Measurements from ENCODE around the gene CYLD.
A peak's percentile ranks its signal among the peaks of the same experiment; 100 is the strongest.

The CYLD gene

DNA sequence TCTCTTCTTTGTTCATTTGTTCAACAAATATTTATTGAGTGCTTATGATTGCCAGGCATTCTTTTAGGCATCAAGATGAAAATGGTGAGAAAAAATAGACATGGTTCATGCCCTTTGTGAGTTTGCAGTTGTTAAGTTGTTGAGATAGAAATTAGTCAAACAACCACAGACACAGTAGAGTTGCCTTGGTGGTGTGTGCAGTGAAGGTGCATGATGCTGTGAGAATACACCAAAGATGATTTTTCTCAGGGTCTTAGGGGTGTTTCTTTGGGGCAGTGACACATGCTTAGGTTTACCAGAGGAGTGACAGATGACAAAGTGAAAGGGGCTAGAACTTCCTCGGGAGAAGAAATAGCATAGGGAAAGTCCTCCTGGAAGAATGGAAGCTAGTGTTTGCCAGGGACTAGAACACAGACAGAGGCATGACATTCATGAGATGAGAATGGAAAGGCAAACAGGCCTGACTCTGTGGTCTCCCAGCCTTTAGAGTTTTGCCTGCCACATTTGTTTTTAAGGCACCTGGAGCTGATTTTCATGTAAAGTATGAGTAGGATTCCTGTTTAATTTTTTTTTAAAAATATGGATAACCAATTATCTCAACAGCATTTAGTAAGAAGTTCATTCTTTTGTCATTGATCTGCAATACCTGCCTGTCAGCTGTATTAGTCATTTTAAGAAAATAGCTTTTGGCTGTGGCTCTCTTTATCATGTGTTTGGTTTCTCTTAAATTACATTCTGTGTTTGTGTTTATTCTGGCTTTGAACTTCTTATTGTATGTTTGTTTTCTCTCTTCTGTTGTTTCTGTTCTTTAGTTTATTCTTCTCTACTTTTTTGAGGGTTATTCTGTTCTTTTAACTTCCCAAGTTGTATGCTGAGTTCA lies 36.6 kb downstream of the CYLD start:
- no peak for DNase-seq (ENCODE audit: low read depth in 2 of 2)

DNA sequence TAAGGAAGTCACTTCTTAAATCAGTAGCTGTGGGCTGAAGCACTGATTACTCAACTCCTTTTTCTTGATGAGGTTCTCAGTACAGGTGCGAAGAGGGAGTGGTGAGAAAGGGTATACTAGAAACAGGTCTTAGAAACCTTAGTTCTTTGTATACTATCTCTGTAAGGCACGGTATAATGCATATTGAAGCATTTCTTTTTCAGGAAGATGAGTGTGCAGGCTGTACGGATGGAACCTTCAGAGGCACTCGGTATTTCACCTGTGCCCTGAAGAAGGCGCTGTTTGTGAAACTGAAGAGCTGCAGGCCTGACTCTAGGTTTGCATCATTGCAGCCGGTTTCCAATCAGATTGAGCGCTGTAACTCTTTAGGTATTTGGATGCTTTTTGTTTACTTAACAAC lies 39.2 kb downstream of the CYLD start:
- DNase-seq (ENCODE audit: low read depth in 2 of 2): no peak

DNA sequence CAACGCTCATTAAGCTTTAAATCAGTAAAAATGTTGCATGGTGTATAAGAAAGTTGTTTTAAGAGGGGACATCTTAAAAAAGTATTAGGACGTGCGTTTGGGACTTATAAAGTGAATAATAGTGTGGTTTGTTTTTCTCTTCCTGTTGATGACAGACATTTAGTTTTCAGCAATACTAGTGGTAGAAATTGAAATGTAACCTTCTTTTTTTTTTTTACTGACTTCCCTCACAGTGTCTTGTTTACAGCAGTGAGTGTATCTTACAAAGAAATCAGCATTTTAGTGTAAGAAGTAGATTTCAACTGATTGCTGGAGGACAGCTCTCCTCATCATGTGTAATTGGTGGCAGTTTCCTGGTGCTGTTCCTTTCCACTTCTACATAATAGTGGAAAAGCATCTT lies 39.6 kb downstream of the CYLD start:
- DNase-seq (ENCODE audit: low read depth in 2 of 2): no peak

DNA sequence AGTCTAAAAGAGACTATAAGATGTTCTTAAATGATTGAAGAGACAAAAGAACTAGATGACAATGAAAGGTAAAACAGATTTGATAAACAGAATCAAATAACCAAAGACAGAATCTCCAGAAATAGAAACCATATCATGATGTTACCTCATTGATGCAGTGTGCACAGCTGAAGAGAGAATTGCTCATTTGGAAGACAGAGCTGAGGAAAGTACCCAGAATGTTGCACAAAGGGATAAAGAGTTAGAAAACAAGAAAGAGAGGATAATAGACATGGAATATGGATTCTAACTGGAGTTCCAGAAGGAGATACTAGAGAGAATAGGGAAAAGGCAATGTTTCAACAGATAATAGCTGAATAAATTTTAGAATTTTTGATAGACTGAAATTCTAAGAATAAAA lies 47.9 kb downstream of the CYLD start:
- no peak for DNase-seq (ENCODE audit: low read depth in 2 of 2)

DNA sequence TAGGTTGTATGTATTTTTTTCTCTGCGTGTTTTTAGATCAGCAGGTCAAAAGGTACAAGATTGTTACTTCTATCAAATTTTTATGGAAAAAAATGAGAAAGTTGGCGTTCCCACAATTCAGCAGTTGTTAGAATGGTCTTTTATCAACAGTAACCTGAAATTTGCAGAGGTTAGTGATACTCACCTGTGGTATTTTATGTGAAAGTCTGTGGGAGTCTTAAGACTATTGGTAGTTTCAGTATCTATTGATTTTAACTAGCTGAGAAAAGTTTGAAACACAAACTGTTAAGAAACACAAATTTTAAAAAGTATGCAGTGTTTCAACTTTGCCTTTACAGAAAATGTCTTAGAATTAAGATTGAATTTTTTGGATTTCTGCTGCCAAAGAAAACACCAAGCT lies 49.6 kb downstream of the CYLD start:
- DNase-seq (ENCODE audit: low read depth in 2 of 2): no peak

DNA sequence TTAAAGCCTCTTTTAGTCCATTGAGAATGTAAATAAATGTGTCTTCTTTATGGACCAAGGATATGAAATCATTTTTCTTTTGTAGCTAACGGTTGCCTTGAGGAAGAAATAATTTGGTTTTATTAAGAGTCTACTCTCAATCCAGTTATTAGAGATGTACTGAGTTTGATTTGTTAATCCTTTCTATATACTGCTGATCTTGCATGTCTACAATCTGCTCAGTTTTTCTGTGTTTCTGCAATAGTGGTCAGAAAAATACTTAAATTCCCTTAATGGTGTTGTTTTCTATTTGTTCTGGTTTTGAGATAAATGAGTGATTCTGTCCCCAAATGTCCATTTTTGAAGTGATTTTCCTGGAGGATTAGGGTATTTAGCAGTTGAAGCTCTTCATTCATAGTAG lies 54.9 kb downstream of the CYLD start:
- DNase-seq (ENCODE audit: low read depth in 2 of 2): no peak

DNA sequence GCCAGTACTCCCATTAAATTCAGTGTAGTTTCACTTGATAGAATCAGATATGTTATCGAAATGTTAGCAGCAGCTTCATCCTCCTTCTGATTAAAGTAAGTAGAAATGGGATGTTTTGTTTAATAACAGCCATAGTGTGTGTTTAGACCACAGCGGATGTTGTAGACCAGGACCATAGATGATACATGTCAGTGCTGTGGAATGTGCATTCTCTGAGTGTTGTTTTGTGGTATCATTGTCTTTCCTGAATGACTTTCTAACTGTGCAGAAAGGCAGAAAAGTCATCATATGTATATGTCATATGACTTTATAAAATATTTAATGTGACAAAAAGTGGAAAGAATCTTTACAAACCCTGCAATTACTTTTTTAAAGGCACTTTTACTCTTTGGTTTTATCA lies 55.6 kb downstream of the CYLD start:
- no peak for DNase-seq (ENCODE audit: low read depth in 2 of 2)

DNA sequence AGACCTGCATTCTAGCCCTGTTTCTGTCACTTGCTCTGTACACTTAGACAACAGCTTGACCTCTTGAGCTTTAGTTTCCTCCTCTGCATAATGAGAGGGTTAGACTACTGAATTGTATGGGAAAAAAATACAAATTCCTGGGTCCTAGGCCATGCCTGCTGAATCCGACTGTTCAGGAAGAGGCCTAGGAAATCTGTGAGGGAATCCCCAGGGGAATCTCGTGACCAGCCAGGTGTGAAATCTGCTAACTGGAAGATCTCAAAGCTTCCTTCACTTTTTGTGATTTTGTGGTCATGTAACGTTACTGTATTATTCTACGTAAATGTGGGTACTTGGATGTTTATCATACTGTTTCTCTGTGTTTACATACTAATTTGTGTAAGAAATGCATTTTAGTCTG lies 58.2 kb downstream of the CYLD start:
- DNase-seq (ENCODE audit: low read depth in 2 of 2): no peak

DNA sequence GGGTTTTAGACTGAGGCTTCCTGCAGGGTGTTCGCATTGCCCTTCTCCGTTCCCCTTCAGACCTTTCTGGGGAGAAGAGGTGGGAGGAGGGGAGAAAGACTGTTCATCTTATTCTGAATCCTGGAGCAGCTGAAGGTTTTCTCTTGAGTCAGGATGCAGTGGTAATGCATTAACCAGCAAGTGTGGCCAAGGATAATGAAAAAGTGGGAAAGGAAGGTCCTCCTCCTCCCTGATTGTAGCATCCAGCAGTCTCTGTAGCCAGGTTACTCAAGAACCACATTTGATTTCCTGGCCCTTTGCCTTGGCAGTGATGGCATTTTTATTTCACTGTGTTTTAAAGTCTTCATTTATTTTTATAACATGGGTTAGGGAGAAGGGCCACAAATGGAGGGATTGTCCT lies 59.1 kb downstream of the CYLD start:
- DNase-seq (ENCODE audit: low read depth in 2 of 2): no peak

DNA sequence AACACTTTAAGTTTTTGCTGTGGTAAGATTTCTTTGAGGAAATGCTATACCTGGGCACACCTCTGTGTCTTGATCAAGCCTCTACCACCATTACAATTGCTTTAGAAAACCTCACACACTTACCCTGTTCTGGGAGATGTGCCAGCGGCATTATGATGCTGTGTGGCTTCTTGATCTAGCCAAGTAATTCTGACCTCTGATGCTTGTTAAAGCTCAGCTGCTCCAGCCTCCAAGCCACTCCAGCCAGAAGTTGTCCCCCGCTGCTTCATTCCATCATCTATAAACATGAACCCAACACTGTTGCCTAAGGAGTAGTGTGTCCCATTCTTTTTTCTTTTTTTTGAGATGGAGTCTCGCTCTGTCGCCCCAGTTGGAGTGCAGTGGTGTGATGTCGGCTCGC lies 60.1 kb downstream of the CYLD start:
- no peak for DNase-seq (ENCODE audit: low read depth in 2 of 2)

DNA sequence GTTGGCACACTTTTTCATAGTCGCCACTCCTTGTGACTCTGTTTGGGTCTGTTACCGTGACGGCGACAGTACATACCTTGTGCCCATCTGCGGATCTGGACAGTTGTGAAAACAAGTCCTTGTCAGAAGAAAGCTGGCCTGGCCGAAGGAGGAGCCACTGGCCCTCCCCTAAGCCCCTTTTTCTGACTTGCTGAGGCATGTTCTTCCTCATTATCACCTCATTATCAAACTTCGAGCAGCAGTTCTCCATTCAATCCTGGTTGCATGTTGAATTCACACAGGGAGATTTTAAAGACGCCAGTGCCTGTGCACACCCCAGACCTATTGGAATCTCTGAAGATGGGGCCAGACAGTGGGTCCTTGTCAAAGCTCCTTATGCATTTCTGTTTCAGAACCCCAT lies 61.1 kb downstream of the CYLD start:
- DNase-seq (ENCODE audit: low read depth in 2 of 2): no peak

DNA sequence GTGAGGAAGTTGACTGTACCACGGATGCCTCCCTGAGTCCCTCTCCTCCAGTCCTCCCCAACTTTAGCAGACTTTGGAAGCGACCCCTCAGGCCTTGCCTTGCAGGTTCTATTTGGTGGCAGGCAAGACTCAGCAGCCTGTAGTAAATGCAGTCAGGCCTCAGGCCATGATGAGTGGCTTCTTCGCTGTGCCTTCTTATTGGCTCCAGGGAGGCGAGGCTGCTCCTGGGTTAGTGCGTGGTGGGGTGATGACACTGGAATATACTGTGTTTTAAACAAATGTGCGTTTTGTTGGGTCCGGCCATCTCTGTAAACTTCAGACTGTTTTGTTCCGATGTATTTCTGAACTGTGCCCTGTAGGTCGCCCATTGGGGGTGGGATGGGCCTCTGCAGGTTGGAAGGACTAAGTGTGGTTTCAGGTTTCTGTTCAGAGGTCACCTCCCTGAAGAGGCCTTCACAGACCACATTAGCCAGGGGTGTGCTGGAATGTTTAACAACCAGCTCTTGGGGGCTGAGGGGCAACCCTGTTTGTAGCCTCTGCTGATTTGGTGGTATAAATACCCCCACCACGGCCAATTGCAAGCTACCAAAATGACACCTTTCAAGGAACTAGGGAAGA lies 62.5 kb downstream of the CYLD start:
- DNase-seq (ENCODE audit: low read depth in 2 of 2): no peak

DNA sequence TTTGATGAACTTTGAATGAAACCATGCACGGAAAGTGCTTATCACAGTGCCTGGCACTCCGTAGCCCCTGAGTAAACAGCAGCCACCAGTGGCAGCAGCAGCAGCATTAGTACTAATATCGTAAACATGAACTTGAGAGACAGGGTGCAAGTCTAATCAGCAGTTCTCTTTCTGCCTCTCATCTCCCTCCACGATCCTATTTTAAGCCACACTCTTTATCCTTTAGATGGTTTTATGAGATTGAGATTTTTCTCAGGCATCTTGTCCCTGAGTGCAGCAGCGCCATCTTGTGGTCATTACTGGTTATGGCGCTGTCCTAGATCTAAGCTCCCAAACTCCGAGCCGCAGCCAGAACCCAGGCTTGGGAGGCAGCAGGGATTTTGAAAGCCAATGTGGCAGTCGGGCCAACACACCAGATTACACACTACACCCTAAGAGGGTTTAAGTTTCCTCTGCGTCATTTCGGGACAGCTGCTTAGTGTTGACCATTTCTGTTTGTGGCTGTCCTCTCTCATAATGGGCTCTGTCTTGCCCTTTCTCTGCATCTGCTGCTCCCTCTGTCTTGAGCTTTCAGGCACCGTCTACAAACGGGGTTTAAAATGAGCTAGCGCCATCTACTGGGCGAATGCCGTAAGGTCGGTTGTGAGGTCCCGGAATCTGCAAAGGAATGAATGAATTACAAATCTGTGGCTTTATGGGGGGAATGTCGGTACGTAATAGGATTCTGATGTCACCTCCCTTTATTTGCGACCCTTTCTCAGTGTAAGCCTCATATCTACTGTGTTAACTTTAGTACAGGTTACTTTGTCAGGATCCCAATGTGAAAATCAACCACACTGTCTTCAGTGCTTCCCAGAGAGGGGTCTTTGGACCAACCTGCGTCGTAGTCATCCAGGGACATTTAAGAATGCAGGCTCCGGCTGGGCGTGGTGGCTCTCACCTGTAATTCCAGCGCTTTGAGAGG lies 64.5 kb downstream of the CYLD start:
- peak; percentile 62 to 68 for DNase-seq (ENCODE audit: low read depth in 2 of 2)

DNA sequence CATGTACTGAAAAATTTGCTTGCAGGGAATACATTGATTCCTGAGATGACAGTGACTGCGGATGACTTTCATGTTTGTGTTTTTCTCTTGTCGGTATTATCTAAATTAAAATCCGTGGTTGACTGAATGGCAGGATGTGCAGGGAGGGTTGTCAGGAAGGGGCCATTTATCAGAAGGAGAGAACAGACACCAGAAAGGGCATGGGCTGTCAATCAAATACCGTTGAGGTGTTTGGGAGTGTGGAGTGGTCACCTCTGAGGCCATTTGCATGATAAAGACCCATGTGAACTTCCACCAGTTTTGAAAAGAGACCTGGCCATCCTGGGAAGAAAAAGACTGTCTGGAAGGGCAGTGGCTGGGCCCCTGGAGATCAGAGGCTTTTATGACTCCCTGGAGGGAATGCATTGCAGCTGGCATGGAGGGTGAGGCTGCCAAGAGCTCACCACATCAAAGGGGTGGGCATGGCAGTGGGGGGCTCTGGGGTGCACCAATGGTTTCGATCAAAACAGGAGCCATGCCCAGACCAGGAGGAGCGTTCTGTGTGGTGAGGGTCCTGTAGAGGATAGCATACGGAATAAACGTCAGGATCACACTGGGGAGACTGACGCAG lies 67.1 kb downstream of the CYLD start:
- DNase-seq (ENCODE audit: low read depth in 2 of 2): no peak

DNA sequence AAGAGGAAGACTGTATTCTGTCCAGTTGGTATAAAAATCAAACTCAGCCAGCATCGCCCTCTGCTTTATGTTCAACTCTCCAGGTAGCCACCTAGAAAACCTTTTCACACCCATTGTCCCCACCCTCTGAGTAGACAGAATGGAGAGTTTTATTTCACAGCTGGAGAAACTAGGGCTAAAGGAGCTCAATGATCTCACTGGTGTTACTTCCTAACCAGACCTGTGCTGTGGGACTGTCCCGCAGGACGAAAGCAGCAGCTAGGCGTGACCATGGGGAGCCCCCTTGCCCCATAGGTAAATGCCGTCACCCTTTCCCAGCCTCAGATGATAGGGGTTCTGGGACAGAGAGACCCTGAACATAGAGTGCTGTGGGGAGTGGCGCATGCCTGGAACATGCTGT lies 67.7 kb downstream of the CYLD start:
- DNase-seq (ENCODE audit: low read depth in 2 of 2): no peak

DNA sequence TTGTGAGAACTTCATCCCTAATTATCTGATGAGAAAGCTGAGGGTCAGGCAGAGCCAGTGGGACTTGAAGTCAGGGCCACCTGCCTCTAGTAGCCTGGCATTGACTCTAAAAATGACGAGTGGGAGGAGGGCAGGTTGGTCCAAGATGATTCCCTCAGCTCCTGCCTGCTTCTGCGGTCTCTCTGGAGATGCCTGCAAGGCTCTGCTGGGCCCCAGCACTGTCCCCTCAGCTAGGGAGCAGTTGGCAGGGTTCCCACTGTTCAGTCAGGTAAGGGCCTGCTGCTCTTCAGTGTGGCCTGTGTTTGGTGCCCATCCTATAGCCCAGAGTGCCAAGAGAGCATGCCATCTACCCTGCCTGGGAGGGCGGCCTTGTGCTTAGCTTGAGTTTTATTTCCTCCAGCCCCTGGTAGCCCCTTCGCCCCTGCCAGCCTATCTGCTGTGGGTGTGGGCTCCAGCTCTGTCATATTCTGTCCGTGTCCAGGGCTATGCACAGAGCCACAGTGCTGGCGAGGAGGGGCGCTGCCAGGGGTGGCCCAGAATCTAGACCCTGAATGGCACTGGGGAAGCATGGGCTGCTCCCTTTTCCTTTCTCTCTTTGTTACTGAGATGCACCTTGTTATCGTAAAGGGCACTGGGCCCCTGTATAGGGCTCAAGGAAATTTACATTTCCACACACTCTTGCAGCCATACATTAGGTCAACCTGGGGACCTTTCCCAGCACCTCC lies 68.5 kb downstream of the CYLD start:
- no peak for DNase-seq (ENCODE audit: low read depth in 2 of 2)

DNA sequence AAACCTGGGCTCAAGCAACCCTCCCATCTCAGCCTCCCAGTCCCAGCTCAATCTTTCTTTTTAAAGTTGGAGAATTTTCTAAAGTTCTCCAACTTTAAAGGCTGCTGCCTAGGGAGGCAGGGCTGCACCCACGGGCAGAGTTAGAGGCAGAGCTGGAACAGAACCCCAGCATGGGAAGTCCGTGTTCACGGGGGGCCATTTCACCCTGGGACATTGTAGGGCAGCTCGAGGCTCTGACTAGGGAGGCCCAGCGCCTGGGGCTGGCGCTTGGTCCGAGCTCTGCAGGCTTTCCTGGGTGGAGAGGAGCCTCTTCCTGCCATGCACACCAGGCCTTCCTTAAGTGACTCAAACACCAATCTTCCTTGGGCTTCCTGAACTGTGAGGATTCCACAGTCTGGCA lies 70.2 kb downstream of the CYLD start:
- no peak for DNase-seq (ENCODE audit: low read depth in 2 of 2)

DNA sequence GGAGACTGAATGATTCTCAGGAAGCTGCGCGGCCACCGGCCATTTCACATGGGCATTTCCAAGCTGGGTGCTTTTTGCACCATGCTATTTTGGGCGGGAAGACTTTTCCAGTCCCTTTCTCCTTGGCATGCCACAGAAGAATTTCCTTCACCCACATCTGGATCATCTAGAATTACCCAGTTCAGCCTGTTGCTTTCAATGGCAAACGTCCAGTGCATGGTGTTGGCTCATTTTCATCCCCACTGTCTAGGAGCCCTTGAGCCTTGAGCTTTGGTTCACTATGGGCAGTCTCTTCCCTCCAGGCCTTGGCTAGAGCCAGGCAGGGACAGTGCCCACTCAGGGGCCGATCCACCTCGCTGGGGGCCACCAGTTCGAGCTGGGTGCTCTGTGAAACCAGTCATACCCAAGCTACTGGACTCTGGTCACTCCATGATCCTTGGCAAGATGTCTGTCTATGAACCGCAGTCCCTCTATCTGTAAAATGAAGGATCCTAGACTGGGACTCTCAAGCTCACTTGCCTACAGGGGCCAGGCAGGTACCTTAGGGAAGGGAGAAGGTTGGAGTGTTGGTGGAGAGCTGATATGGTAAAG lies 71.1 kb downstream of the CYLD start:
- no peak for DNase-seq (ENCODE audit: low read depth in 2 of 2)

DNA sequence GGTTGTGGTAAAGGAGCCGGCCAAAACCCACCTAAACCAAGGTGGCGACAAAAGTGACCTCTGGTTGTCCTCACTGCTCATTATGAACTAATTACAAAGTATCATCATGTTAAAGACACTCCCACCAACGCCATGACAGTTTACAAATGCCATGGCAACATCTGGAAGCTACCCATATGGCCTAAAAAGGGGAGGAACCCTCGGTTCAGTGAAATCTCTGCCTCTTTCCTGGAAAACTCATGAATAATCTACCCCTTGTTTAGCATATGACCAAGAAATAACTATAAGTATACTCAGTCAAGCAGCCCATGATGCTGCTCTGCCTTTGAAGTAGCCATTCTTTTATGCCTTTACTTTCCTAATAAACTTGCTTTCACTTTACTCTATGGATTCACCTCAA lies 72.2 kb downstream of the CYLD start:
- DNase-seq (ENCODE audit: low read depth in 2 of 2): no peak

DNA sequence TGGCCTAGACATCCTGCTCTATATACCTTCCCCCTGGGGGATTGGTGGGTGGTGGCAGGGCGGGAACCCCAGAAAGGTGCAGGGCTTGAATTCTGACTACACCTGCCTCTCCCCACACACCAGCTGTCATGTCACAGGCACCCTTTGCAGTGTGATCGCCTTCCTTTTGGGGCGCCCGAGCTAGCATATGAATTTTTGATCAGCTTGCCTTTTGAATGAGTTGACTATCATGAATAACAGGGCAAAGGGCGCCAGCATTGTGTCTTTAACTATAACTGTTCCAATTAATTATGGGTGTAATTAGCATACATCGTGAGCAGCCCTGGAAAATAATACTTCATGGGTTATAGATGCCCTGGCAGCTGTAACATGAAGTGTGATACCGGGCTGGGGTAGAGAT lies 72.7 kb downstream of the CYLD start:
- no peak for DNase-seq (ENCODE audit: low read depth in 2 of 2)

DNA sequence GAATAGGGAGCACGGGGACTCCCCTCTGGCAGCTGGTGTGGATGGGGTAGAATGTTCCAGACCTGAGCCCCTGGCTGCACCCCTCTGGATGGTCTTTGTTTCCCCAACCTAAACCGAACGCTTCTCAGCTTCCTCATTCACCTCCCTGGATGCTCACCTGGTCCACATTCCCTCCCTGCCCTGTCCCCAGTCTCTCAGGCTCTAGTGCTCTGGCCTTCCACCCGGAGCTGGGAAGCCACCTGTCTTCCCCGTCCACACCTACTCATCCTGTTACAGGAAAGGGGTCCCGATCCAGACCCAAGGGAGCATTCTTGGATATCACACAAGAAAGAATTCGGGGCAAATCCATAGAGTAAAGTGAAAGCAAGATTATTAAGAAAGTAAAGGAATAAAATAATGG lies 73.5 kb downstream of the CYLD start:
- DNase-seq (ENCODE audit: low read depth in 2 of 2): no peak
